IMR-90 (cell line): ENCODE measurements around the gene ZNF827. TPM values are rescaled to one million over a fixed set of nuclear protein-coding genes. Genes with fewer than 3 reads are reported as not detected.

Source experiments
- ATAC-seq: fragments of 200-7000 bp; cut with Tn5 transposase; 2 replicates; pipeline ENCODE4 v1.9.1; 2020; ENCODE audit warnings: low read depth, mild to moderate bottlenecking, moderate library complexity
- BruUV-seq: library from RNA; stranded (reverse); fragments of 400-500 nt; replicated peaks from 2 replicates; lab custom pipeline; 2021; lab: Mats Ljungman, UMichigan
- CTCF ChIA-PET: fragments of 300-600 bp; formaldehyde crosslinking; extraction: SDS; loops from one replicate; lab custom pipeline; 2021; ENCODE audit warnings: antibody characterized with exemption; lab: Yijun Ruan, JAX
- POLR2A ChIA-PET: fragments of 300-600 bp; sonication (Branson Sonifier 250); formaldehyde crosslinking; loops from one replicate; lab custom pipeline; 2022; ENCODE audit warnings: antibody characterized with exemption; ENCODE audit not compliant: unreplicated experiment; lab: Charles Lee
- DNase-seq: peaks from one replicate; pipeline ENCODE4 v3.0.0; 2013
- H2AFZ ChIP-seq: replicated peaks from 2 replicates; pipeline ENCODE3; 2013; ENCODE audit warnings: low read length, mild to moderate bottlenecking; ENCODE audit not compliant: poor library complexity
- H2AK5ac ChIP-seq: 2 replicates; pipeline ENCODE4 v1.6.1; 2013; ENCODE audit warnings: low read depth, low read length, inconsistent platforms
- H2AK9ac ChIP-seq: replicated peaks from 2 replicates; pipeline ENCODE3; 2013; ENCODE audit warnings: mild to moderate bottlenecking, low read depth, low read length, moderate library complexity; ENCODE audit not compliant: poor library complexity
- H2BK120ac ChIP-seq: 2 replicates; pipeline ENCODE4 v1.6.1; 2013; ENCODE audit warnings: low read depth, low read length, inconsistent platforms
- H2BK15ac ChIP-seq: 3 replicates; pipeline ENCODE4 v1.6.1; 2013; ENCODE audit warnings: low read depth, low read length, inconsistent platforms
- H2BK20ac ChIP-seq: 2 replicates; pipeline ENCODE4 v1.6.1; 2013; ENCODE audit warnings: low read depth, mild to moderate bottlenecking, inconsistent platforms, low read length, moderate library complexity
- H2BK5ac ChIP-seq: 2 replicates; pipeline ENCODE4 v1.6.1; 2013; ENCODE audit warnings: mild to moderate bottlenecking, low read depth, low read length, inconsistent platforms; ENCODE audit not compliant: poor library complexity, severe bottlenecking
- H3K14ac ChIP-seq: replicated peaks from 2 replicates; pipeline ENCODE4 v1.6.1; 2013; ENCODE audit warnings: low read depth, low read length, inconsistent platforms
- H3K18ac ChIP-seq: 2 replicates; pipeline ENCODE4 v1.6.1; 2013; ENCODE audit warnings: low read depth, low read length, control low read depth
- H3K23ac ChIP-seq: 2 replicates; pipeline ENCODE4 v1.6.1; 2013; ENCODE audit warnings: low read depth, low read length, inconsistent platforms
- H3K27ac ChIP-seq: 2 replicates; pipeline ENCODE4 v1.5.1; 2013; ENCODE audit warnings: mild to moderate bottlenecking, control low read depth, low read length; ENCODE audit not compliant: insufficient read depth
- H3K27me3 ChIP-seq: 2 replicates; pipeline ENCODE4 v1.6.1; 2013; ENCODE audit warnings: low read length; ENCODE audit not compliant: control insufficient read depth, insufficient read depth
- H3K36me3 ChIP-seq: 2 replicates; pipeline ENCODE4 v1.6.1; 2013; ENCODE audit warnings: low read length, mixed read lengths; ENCODE audit not compliant: control insufficient read depth, insufficient read depth
- H3K4ac ChIP-seq: 2 replicates; pipeline ENCODE4 v1.6.1; 2013; ENCODE audit warnings: low read depth, low read length, inconsistent platforms
- H3K4me1 ChIP-seq: 2 replicates; pipeline ENCODE4 v1.6.1; 2013; ENCODE audit warnings: low read length, mixed read lengths; ENCODE audit not compliant: control insufficient read depth, insufficient read depth
- H3K4me2 ChIP-seq: 2 replicates; pipeline ENCODE4 v1.6.1; 2013; ENCODE audit warnings: low read depth, mild to moderate bottlenecking, control low read depth, low read length, moderate library complexity
- H3K4me3 ChIP-seq: 2 replicates; pipeline ENCODE4 v1.5.1; 2013; ENCODE audit warnings: low read depth, mild to moderate bottlenecking, control low read depth, low read length, moderate library complexity; ENCODE audit not compliant: insufficient read depth
- H3K56ac ChIP-seq: 2 replicates; pipeline ENCODE4 v1.6.1; 2013; ENCODE audit warnings: low read length, inconsistent platforms; ENCODE audit not compliant: insufficient read depth; ENCODE audit errors: extremely low read depth
- H3K79me1 ChIP-seq, 2 experiments: 2 replicates each; pipeline ENCODE4 v1.6.1; 2013; ENCODE audit warnings: low read length in 2 of 2, inconsistent platforms in 1 of 2, low read depth in 1 of 2
- H3K9ac ChIP-seq: 2 replicates; pipeline ENCODE4 v1.6.1; 2013; ENCODE audit warnings: low read depth, low read length, control low read depth
- H3K9me1 ChIP-seq: 2 replicates; pipeline ENCODE4 v1.6.1; 2013; ENCODE audit warnings: low read length, inconsistent platforms; ENCODE audit not compliant: insufficient read depth
- H3K9me3 ChIP-seq: 2 replicates; pipeline ENCODE4 v1.6.1; 2013; ENCODE audit warnings: low read length; ENCODE audit not compliant: control insufficient read depth, insufficient read depth
- H4K20me1 ChIP-seq: 2 replicates; pipeline ENCODE4 v1.6.1; 2013; ENCODE audit warnings: low read length, inconsistent platforms; ENCODE audit not compliant: insufficient read depth
- H4K5ac ChIP-seq: 2 replicates; pipeline ENCODE4 v1.6.1; 2013; ENCODE audit warnings: mild to moderate bottlenecking, low read depth, low read length, control low read depth
- H4K8ac ChIP-seq, 2 experiments: 2 replicates each; pipeline ENCODE4 v1.6.1; 2013; ENCODE audit warnings: low read depth in 2 of 2, low read length in 2 of 2, control low read depth in 1 of 2, inconsistent platforms in 1 of 2
- H4K91ac ChIP-seq: 2 replicates; pipeline ENCODE4 v1.6.1; 2013; ENCODE audit warnings: low read depth, low read length, inconsistent platforms; ENCODE audit not compliant: insufficient read depth
- BHLHE40 ChIP-seq: fragments of 150-350 bp; IDR thresholded peaks from 2 replicates; pipeline ENCODE4 v1.6.1; 2016; ENCODE audit warnings: mild to moderate bottlenecking, low read depth, low read length
- CEBPB ChIP-seq: IDR thresholded peaks from 2 replicates; pipeline ENCODE4 v1.6.1; 2012; ENCODE audit warnings: low read depth, low read length, improper control_type of control experiment
- CHD1 ChIP-seq: IDR thresholded peaks from 2 replicates; pipeline ENCODE4 v1.6.1; 2012; ENCODE audit warnings: low read depth, low read length, improper control_type of control experiment
- CTCF ChIP-seq: conservative IDR thresholded peaks from 2 replicates; pipeline ENCODE4 v1.5.1; 2012; ENCODE audit warnings: mild to moderate bottlenecking, low read depth, low read length, improper control_type of control experiment
- ELK1 ChIP-seq: fragments of 150-350 bp; IDR thresholded peaks from 2 replicates; pipeline ENCODE4 v1.6.1; 2016; ENCODE audit warnings: low read depth, mild to moderate bottlenecking, low read length, moderate library complexity, borderline replicate concordance
- FOS ChIP-seq: fragments of 150-350 bp; IDR thresholded peaks from 2 replicates; pipeline ENCODE4 v1.6.1; 2016; ENCODE audit warnings: low read depth, low read length
- MAFK ChIP-seq: IDR thresholded peaks from 2 replicates; pipeline ENCODE4 v1.6.1; 2012; ENCODE audit warnings: low read depth, low read length, improper control_type of control experiment
- MAZ ChIP-seq: IDR thresholded peaks from 2 replicates; pipeline ENCODE4 v1.6.1; 2012; ENCODE audit warnings: low read depth, mild to moderate bottlenecking, low read length, improper control_type of control experiment, moderate library complexity, borderline replicate concordance
- MXI1 ChIP-seq: IDR thresholded peaks from 2 replicates; pipeline ENCODE4 v1.6.1; 2012; ENCODE audit warnings: low read depth, mild to moderate bottlenecking, low read length, moderate library complexity, borderline replicate concordance
- NFE2L2 ChIP-seq: fragments of 150-350 bp; IDR thresholded peaks from 2 replicates; pipeline ENCODE4 v1.6.1; 2016; ENCODE audit warnings: low read depth, mild to moderate bottlenecking, low read length
- POLR2A ChIP-seq: IDR thresholded peaks from 2 replicates; pipeline ENCODE4 v1.6.1; 2012; ENCODE audit warnings: mild to moderate bottlenecking, low read depth, low read length
- RAD21 ChIP-seq: IDR thresholded peaks from 2 replicates; pipeline ENCODE4 v1.6.1; 2012; ENCODE audit warnings: low read length, improper control_type of control experiment
- RCOR1 ChIP-seq: IDR thresholded peaks from 2 replicates; pipeline ENCODE4 v1.6.1; 2012; ENCODE audit warnings: mild to moderate bottlenecking, low read length, improper control_type of control experiment; ENCODE audit not compliant: insufficient replicate concordance
- RFX5 ChIP-seq: IDR thresholded peaks from 2 replicates; pipeline ENCODE4 v1.8.0; 2012; ENCODE audit warnings: low read depth, mild to moderate bottlenecking, low read length, moderate library complexity
- SMC3 ChIP-seq: fragments of 150-350 bp; IDR thresholded peaks from 2 replicates; pipeline ENCODE4 v1.6.1; 2016; ENCODE audit warnings: low read depth, mild to moderate bottlenecking, antibody characterized with exemption, low read length, moderate library complexity
- USF2 ChIP-seq: fragments of 150-350 bp; IDR thresholded peaks from 2 replicates; pipeline ENCODE4 v1.6.1; 2017; ENCODE audit warnings: mild to moderate bottlenecking, antibody characterized with exemption, low read length, low read depth
- WGBS, 2 experiments: methylation state at CpG; one replicate each; pipeline versions ENCODE4 v1.1.5 to v1.1.7; 2013; ENCODE audit warnings: missing lambda C conversion rate in 2 of 2; ENCODE audit not compliant: insufficient read length in 1 of 2; ENCODE audit errors: extremely low coverage in 2 of 2; 5-methylcytosine and 5-hydroxymethylcytosine counted together
- dilution Hi-C: fragments of 300-500 bp; cut with HindIII; formaldehyde crosslinking; loops from one replicate; pipeline ENCODE4 v1.14.3; 2018; ENCODE audit warnings: low sequenced_read_pairs; ENCODE audit not compliant: unreplicated experiment
- in situ Hi-C: fragments of 300-500 bp; cut with MboI; formaldehyde crosslinking; loops from 3 replicates; pipeline ENCODE4 v1.14.3; 2019; ENCODE audit warnings: low sequenced_read_pairs, inconsistent platforms, mixed read lengths
- intact Hi-C: fragments of 100-400 bp; cut with micrococcal nuclease; formaldehyde crosslinking; loops from 2 replicates; pipeline ENCODE4 v1.10.0; 2022
- polyA plus RNA-seq, 3 experiments: library from polyadenylated mRNA; depleted of rRNA; stranded (reverse); fragments of >200 nt; gene quantifications; 2 replicates each; pipeline ENCODE4 v1.2.3, GENCODE V29; 2012; ENCODE audit warnings: low replicate concordance in 1 of 3
- total RNA-seq: library from RNA; depleted of rRNA; stranded (reverse); fragments of >200 nt; gene quantifications from 2 replicates; pipeline ENCODE4 v1.2.3, GENCODE V29; 2012

The ZNF827 gene
- total and polyA plus RNA-seq, 2 of the 4 experiments (the other 2 are of a cell fraction) = 6.6 to 31.7 TPM

GRCh38 chr4:145927030-145927429 lies 11.6 kb downstream of the ZNF827 start:
- no peak overlapping the region for H4K91ac ChIP-seq
- no peak overlapping the region for H2AK9ac ChIP-seq
- H4K20me1 ChIP-seq = peaks cover 3% of the 10 kb centered on the region; the same call in 1 of the 2 replicates
- in situ Hi-C loops = no loop called here
- DNase-seq = no peak
- no peak overlapping the region for H3K18ac ChIP-seq
- H3K4ac ChIP-seq = no peak overlapping the region
- H3K23ac ChIP-seq = no peak overlapping the region
- no peak overlapping the region for H2BK5ac ChIP-seq
- no peak overlapping the region for H4K5ac ChIP-seq
- peaks cover 29 to 50% of the 10 kb centered on the region in 2 experiments for H3K79me1 ChIP-seq
- no peak overlapping the region for H2AFZ ChIP-seq
- no peaks in the 10 kb centered on the region for H3K27me3 ChIP-seq
- H3K4me2 ChIP-seq = no peak overlapping the region
- H2BK15ac ChIP-seq = no peak overlapping the region
- no peak overlapping the region for H3K4me3 ChIP-seq
- no peak overlapping the region for H3K9ac ChIP-seq
- WGBS, 2 experiments = 70% methylated on average over 4 of the region's 7 CpGs; no CpG with 5 or more reads in 1 of the 2 experiments
- TF ChIP-seq MAZ (no peak), RCOR1 (no peak), MXI1 (no peak), MAFK (no peak), FOS (no peak), BHLHE40 (no peak), CTCF (no peak), NFE2L2 (no peak), POLR2A (no peak), USF2 (no peak), ELK1 (no peak), CHD1 (no peak), CEBPB (no peak), RFX5 (no peak), RAD21 (no peak), SMC3 (no peak)
- no peak overlapping the region for H2BK120ac ChIP-seq
- intact Hi-C loops = no loop called here
- H3K27ac ChIP-seq = no peak overlapping the region
- H2BK20ac ChIP-seq = no peak overlapping the region
- H3K36me3 ChIP-seq = no peaks in the 10 kb centered on the region
- dilution Hi-C loops = no loop called here
- H3K14ac ChIP-seq = no peak overlapping the region
- H3K56ac ChIP-seq = no peak overlapping the region
- ChIA-PET CTCF (no interaction called here), POLR2A (no interaction called here)
- no peaks in the 10 kb centered on the region for H3K9me3 ChIP-seq
- no TSS peak for BruUV-seq
- ATAC-seq = no peak
- peaks cover 2% of the 10 kb centered on the region; the same call in 1 of the 2 replicates for H3K4me1 ChIP-seq
- no peak overlapping the region for H2AK5ac ChIP-seq
- H4K8ac ChIP-seq = no peak overlapping the region
- no peaks in the 10 kb centered on the region for H3K9me1 ChIP-seq
